ENCODE measurements around the gene EFNA2.
A peak's percentile ranks its signal among the peaks of the same experiment; 100 is the strongest.

DNA sequence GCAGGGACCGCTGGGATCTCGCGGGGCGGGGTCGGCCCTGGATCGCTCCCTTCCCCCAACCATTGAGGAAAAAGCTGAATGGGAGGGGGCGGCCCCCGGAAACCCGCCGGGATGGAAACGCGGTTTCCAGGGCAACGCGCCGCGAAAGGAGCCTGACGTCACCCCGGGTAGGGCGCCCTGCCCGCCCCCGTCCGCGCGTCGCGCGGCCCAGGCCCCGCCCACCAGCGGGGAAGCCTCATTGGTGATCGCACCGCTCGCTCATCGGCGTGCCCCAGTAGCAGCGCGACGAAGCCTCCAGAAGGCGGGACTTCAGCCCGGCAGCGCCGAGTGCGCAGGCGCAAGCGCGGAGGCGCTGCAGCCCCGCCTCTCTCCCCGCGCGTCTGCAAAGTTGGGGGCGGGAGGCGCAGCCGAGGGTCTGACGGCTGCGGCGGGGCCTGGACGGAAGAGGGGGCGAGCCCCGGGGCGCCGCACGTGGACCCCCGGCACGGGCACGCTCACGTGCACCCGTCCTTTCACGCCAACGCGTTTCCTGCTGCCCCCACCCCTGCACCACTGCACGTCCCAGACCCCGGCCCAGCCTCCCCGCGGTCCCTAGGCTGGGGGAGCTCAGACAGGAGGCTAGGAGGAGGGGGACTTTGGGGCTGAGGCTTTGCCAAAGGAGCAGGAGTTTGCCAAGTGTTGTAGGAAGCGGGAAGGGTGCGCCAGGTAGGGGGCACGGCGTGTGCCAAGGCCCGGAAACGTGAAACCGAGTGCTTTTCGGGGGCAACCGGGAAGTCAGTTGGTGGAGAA, 24.7 kb upstream of the EFNA2 start:
- no peak for TF ChIP-seq CTCF (IDR thresholded peaks at IDR 0.05)
- TF ChIP-seq POLR2A (IDR thresholded peaks at IDR 0.05): peak in 1 of 2 donors; percentile 75

All from vagina (tissue), 2 donors.